HG03064 (cell line): Measurements from ENCODE around the gene CRYBG1.
A peak's percentile ranks its signal among the peaks of the same experiment; 100 is the strongest.

ENCODE experiments used
- ATAC-seq: cut with Tn5 transposase; IDR thresholded peaks from one replicate; pipeline ENCODE4 v1.9.1; 2021; ENCODE audit warnings: low read depth; ENCODE audit not compliant: unreplicated experiment

Gene CRYBG1

GRCh38 chr6:106519460-106520394, 159.2 kb downstream of the CRYBG1 start:
- peak; percentile 53 for ATAC-seq

- peak; percentile 55 for ATAC-seq
Measured at GRCh38 chr6:106520711-106521401, 160.3 kb downstream of the CRYBG1 start.

GRCh38 chr6:106522562-106523250, 162.2 kb downstream of the CRYBG1 start:
- no peak for ATAC-seq

- ATAC-seq, result no peak
Measured at GRCh38 chr6:106525107-106525881, 164.8 kb downstream of the CRYBG1 start.

- no peak for ATAC-seq
Measured at GRCh38 chr6:106525882-106526275, 165.4 kb downstream of the CRYBG1 start.

- no peak for ATAC-seq
Measured at GRCh38 chr6:106527117-106527516, 166.6 kb downstream of the CRYBG1 start.

- no peak for ATAC-seq
Measured at GRCh38 chr6:106527979-106528378, 167.5 kb downstream of the CRYBG1 start.

- ATAC-seq, result no peak
Measured at GRCh38 chr6:106528521-106528920, 168.0 kb downstream of the CRYBG1 start.

- no peak for ATAC-seq
Measured at GRCh38 chr6:106529438-106529837, 168.9 kb downstream of the CRYBG1 start.

GRCh38 chr6:106530026-106530425, 169.5 kb downstream of the CRYBG1 start:
- ATAC-seq, result no peak

- ATAC-seq, result no peak
Measured at GRCh38 chr6:106530502-106530901, 170.0 kb downstream of the CRYBG1 start.

- ATAC-seq, result no peak
Measured at GRCh38 chr6:106533054-106533453, 172.5 kb downstream of the CRYBG1 start.

- ATAC-seq, result no peak
Measured at GRCh38 chr6:106534004-106534403, 173.5 kb downstream of the CRYBG1 start.

- ATAC-seq, result no peak
Measured at GRCh38 chr6:106534564-106534982, 174.1 kb downstream of the CRYBG1 start.

GRCh38 chr6:106535012-106535411, 174.5 kb downstream of the CRYBG1 start:
- no peak for ATAC-seq

- no peak for ATAC-seq
Measured at GRCh38 chr6:106536357-106536756, 175.8 kb downstream of the CRYBG1 start.

GRCh38 chr6:106536851-106537250, 176.3 kb downstream of the CRYBG1 start:
- ATAC-seq, result no peak

GRCh38 chr6:106537662-106538061, 177.1 kb downstream of the CRYBG1 start:
- ATAC-seq, result no peak

GRCh38 chr6:106538145-106538544, 177.6 kb downstream of the CRYBG1 start:
- ATAC-seq, result no peak

GRCh38 chr6:106539936-106540335, 179.4 kb downstream of the CRYBG1 start:
- no peak for ATAC-seq
